Eye (tissue), 1 donor: ENCODE data around the gene ARL6IP4.

Source experiments
- DNase-seq: peaks from one replicate; pipeline ENCODE4 v3.0.0-alpha.2; 2015

ARL6IP4 gene

DNA sequence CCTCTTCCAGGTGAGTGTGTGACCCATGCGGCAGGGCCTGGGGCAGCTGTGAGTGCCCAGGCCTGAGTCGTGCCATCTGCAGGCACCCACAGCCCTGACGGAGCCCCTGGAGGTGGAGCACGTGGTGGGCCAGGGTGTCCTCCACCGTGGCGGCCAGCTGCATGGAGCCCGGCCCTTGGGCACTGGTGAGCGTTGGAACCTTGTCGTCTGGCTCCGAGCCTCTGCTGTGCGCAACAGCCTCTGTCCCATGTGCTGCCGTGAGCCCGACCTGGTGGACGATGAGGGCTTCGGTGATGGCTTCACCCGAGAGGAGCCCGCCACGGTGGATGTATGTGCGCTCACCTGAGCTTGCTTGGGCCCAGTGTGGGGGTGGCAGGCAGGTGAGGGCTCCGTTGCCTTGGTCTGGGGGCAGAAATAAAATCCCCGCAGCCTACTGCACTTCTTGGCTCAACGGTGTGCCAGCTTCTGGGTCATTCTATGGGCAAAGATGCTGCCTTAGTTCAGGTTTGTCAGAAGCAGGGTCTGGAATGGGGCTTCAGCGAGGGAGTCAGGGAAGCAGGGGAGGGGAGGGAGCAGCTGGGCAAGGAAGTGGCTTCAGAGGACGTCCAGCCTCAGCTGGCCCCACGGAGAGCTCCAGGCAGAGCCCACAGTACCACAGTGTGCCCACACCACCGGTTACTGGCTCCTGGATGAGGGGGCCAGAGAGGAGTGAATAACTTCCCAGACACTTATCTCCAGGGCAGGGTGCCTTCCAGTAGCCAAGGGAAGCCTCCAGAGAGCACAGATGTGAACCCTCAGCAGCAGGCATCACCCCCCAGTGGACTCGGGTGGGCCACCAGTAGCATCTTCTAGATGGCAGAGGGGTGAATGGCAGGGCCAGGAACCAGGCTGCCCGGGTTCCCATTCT lies 1.2 kb upstream of the ARL6IP4 start:
- no peak for DNase-seq

- DNase-seq, result no peak
These were observed 636 bp upstream of the ARL6IP4 start for GRCh38 chr12:122979908-122980182.

- DNase-seq, result no peak
These were observed 573 bp downstream of the ARL6IP4 start for GRCh38 chr12:122981036-122981471.

DNA sequence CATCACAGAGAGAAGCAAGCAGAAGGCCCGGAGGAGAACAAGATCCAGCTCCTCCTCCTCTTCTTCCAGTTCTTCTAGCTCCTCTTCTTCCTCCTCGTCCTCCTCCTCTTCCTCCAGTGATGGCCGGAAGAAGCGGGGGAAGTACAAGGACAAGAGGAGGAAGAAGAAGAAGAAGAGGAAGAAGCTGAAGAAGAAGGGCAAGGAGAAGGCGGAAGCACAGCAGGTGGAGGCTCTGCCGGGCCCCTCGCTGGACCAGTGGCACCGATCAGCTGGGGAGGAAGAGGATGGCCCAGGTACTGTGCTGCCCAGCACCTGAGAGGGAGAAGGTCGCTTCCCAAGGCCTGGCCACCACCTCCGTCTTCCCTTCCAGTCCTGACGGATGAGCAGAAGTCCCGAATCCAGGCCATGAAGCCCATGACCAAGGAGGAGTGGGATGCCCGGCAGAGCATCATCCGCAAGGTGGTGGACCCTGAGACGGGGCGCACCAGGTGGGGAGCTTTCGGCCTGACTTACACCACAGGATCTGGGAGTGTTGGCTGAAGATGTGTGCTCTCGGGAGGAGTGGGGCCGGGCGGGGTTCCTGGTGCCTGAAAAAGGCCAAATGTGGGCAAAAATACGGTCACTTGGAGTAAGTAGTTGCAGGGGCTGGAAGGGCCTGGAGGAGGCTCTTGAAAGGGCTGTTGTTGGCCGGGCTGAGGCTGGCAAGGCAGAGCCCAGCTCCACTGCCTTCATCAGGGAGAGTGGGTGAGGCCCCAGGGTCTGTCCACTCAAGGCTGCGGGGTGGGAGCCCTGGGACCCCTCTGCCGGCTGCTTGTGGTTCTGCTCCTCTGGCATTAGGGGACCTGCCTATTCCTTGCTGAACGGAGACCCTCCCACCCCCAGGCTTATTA lies 1.4 kb downstream of the ARL6IP4 start:
- DNase-seq, result no peak

GRCh38 chr12:122982477-122982815 lies 2.0 kb downstream of the ARL6IP4 start:
- DNase-seq, result no peak

- no peak for DNase-seq
These were observed 2.7 kb downstream of the ARL6IP4 start for GRCh38 chr12:122982963-122983788.

DNA sequence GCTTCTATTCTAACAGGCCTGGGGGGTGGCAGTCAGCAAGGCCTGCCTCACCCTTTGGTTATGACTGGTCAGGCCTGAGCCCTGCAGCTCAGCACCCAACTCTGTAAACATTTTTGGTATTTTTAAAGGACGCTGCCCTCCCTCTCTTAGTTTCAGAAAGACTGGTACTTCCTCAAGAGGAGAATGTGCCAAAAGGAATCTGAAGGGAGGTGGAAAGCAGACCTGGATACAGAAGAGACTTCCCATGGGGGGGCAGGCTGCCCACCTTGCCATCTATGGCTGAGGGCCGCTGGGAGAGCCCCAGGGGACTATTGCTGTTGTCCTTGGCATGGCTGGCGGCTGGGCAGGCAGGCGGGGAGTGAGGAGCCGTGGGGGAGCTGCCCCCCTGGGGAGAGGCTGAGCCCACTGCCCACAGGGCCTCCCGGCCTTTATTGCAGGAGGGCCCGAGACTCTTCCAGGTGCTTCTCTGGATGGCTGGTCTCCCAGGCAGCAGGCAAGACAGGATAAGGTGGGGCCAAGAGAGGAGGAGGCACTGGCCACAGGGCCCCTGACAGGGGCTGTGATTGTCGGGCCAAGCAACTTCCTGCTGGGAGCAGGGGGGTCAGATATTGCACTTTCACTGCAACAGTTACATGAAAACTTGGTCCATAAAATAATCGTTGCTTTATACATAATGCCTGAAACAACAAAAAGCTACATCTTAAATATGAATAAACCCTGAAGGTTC lies 3.5 kb downstream of the ARL6IP4 start:
- no peak for DNase-seq

- DNase-seq, result no peak
These were observed 4.3 kb downstream of the ARL6IP4 start for GRCh38 chr12:122984612-122985337.

DNA sequence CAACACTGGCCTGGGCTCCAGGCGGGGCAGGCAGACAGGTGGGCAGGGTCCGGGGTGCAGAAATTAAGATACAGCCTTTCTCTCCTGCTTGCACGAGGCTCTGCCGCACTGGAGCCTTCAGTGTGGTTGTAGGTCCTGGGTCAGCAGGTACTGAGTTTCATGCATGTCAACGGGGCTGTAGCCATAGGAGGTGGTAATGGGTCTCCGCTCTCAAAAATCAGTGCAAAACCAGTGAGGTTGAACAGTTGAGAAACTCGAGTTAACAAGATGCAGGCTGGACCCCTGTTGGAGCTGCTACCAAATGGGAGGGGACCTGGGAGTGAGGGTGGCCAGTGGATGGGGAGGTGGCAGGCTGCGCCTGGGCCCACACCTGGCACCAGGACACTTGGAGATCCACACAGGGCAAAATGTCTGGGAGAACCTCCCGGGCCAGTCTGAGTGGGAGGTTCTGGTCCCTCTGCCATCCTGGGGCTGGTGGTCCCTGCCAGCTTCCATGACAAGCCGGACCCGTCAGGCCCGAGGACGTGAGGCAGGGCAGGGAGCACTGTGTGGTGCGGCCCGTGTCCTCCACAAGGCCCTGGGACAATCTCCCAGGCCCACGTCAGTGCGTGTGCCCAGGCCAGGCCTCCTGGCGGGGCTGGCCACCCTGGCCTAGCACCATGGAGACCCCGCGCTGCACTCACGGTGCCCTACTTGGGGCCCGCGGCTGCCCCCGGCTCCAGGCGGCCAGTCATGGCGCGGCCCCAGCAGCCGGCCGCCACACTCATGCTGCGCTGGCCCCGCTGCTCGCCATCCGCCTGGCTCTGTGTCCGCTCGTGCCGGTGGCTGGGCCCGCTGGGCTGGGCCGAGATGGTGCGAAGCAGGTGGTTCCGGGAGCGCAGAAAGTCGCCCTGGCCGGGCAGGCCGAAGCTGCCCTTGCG lies 5.1 kb downstream of the ARL6IP4 start:
- DNase-seq, result no peak

DNA sequence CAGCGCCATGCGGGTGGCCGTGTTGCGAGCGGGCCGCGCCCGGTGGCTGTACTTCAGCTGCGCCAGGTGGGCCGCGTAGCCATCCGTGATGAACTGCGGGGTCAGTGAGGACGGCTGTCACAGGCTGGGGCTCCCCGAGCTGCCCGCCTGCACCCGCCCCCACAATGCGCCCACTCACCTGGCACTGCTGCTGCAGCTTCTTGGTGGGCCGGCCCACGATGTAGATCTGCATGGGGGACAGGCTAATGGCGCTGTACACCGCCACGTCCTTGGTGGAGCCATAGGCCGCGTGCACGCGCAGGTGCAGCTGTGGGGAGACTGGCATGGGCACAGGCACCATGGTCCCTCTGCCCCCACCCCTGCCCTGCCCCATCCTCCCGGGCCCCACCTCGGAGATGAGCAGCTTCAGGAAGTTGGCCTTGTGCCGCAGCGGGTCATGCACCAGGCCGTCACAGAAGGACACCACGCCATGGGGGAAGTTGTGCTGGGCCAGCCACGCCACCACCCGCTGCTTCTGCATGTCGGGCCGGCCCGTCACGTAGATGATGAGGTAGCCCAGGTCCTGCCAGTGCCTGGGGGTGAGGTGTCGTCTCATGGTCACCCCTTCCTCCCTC lies 5.9 kb downstream of the ARL6IP4 start:
- DNase-seq, result no peak

DNA sequence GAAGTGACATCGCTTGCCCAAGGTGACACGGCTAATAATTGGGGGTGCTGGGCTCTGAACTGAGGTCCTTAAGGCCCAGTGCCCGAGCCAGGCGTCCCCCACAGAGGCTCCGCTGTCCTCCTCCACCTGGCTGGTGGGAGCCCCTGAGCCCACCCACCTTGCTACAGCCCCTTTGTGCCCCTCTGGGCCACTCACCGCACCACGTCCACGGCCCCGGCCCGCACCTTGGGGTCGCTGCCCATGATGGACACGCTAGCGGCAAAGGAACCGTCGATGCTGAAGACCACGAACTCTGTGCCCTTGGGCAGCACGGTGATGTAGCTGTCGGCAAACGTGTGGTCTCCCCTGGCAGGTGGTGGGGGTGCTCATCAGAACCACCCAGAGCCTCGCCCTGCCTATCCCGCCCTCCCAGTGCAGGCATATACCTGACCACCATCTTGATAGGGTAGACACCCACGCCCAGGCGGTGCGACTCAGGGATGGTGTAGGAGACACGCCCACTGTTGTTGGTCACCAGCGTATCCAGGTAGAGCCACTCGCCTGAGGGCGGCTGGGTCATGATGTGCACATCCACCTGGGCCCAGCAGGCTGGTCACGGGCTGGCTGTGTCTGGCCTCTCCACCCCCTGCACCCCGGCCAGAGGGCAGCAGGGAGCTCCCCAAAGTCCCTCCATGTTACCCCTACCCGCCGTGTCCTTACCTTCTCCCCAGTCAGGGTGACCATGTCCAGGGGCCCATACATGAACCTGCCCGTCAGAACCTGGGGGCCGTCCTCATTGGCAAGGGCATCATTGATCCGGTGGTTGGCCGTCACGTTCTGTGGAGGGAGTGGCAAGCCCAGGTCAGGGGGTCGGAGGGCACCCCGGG lies 6.8 kb downstream of the ARL6IP4 start:
- DNase-seq, result no peak

DNA sequence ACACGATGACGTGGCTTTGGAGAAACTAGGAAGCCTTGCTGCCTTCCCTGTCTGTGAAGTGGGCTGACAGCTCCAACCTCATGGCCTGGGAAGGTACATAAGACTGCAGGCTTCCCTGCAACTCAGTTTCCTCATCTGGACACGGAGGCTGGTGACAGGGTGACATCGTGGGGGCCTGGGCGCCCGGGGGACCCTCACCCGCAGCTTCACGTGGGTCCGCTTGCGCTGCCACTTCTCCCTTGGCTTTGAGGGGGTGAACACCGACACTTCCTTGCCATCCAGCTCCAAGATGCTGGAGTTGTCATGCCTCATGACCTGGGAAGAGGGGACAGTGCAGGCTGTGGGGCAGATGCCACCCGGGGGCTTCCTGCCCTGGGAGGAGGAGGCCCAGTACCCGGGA lies 7.6 kb downstream of the ARL6IP4 start:
- DNase-seq, result no peak

DNA sequence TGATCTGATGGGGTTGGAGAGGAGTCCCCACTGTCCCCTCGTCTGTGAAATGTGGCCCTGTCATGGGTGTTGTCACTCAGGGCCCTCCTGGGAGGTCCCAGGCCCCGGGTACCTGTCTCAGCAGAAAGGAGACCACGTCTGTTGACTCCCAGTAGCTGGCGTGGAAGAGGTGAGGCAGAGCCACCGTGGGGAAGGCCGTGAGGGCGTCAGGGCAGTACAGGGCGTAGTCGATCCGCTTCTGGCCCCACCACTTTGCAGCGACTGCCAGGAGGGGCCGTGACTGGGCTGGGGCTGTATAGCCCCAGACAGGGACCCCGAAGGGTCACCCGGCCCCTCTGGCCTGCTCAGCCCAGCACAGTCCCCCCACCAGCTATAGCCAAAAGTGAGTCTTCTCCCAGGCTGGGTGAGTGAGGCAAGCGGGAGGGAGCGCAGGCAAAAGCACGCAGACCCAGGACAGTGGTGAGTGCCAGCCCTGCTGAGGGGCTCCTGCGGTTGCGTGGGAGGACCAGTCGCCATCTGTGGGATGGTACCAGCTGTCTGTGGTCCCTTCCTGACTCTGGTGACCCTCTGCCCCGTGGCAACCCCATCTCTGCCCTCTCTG lies 8.2 kb downstream of the ARL6IP4 start:
- DNase-seq, result no peak

DNA sequence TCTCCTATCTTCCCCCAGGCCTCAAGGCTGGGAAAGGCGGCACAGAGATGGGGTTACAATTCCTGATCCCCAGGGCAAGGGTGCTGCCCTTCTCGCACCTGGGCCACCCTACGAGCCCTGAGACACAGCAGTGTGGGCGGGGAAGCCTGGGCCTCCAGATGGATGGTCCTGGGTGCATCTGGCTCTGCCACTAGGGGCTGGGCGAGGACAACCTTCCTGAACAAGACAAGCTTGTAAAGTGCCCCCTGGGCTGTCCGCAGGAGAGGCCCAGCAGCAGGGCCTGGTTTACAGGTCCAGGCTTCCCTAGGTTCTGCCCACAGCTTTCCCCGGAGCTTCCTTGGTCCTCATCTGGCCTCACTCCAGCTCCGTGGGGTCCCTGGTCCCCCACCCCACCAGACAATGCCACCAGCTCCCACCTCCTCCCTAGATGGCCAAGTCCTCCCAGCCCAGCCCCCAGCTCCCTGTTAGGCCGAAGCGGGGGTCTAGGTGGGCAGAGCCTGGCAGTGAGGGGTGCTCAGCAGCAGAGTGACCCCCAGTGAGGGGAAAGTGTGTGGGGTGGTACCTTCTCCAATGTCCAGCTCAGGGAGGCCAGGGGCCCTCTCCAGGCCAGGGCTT lies 8.9 kb downstream of the ARL6IP4 start:
- no peak for DNase-seq

- no peak for DNase-seq
These were observed 9.5 kb downstream of the ARL6IP4 start for GRCh38 chr12:122989874-122990419.

DNA sequence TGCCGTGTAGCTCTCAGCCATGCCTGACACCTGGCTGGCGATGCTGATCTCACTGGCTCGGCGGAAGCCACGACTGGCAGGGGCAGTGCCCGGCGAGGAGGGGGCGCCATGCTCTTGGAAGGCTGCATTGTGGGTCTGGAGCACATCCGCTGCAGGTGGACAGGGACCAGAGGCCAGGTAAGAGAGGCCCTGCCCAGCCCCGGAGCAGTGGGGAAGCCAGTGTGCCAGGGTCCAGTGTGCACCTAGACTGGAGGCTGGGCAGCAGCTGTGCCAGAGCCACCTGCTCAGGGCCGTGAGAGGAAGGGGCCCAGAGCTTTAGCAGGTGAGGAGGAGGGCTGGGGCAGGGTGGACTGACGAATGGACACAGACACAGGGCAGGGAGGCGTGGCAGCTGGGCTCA lies 10.1 kb downstream of the ARL6IP4 start:
- DNase-seq, result no peak

DNA sequence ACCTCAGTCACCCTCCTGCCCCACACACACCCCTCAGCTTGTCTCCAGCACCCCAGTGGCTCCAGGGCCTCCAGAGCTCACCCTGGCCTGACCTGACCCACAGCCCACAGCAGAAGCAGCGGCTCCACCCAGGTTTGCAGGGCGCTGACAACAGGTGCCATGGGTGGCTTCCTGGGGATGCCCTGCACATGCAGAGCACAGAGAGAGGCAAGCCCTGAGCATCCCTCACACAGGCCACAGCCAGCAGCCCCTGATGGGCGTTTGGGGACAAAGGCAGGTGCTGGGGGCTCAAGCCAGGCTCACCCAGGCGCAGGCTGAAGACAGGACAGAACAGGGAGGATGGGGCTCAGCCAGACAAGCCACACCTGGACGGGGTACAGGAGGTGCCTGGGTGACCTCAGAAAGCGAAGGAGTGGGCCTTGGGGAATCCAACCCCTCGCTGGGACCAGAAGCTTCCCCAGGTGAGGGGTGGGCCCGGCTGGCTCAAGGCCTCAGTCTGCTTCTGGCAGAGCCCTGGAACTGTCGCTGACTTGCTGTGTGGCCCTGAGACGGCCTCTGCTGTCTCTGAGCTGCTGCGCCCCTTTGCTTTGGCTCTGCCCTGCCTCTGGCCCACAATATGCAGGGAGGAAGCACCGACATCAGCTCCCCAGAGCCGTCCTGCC lies 10.6 kb downstream of the ARL6IP4 start:
- no peak for DNase-seq
